A549 (cell line): ENCODE measurements around the gene RASA4B.
"Not testable (repeated sequence)": the region's sequence is repeated elsewhere in the genome, so short reads cannot be mapped to it uniquely, and the experiment has no call there.

Experiments used
- BHLHE40 ChIP-seq: IDR thresholded peaks from 2 replicates; pipeline ENCODE4 v1.6.1; 2012; ENCODE audit warnings: low read depth, low read length, inconsistent platforms
- EP300 ChIP-seq, 2 experiments: fragments of >200 bp; sonication (Bioruptor Twin); formaldehyde crosslinking; IDR thresholded peaks; 2 replicates in 1 of 2; 3 replicates in 1 of 2; pipeline ENCODE4 v1.6.1; 2016 to 2017
- MYC ChIP-seq: IDR thresholded peaks from 2 replicates; pipeline ENCODE4 v1.6.1; 2012; ENCODE audit warnings: mild to moderate bottlenecking, inconsistent platforms, low read length, improper control_type of control experiment, borderline replicate concordance
- POLR2A ChIP-seq: IDR thresholded peaks from 2 replicates; pipeline ENCODE4 v1.6.1; 2012; ENCODE audit warnings: mild to moderate bottlenecking, low read length
- POLR2AphosphoS2 ChIP-seq: conservative IDR thresholded peaks from 2 replicates; pipeline ENCODE4 v1.6.1; 2012; ENCODE audit warnings: low read length, improper control_type of control experiment, inconsistent platforms
- RAD21 ChIP-seq, 2 experiments: fragments of >200 bp in 1 of 2; sonication (Bioruptor Twin) in 1 of 2; formaldehyde crosslinking in 1 of 2; IDR thresholded peaks in 1 of 2; conservative IDR thresholded peaks in 1 of 2; 2 replicates in 1 of 2; 3 replicates in 1 of 2; pipeline ENCODE4 v1.6.1; 2012 to 2018; ENCODE audit warnings: inconsistent platforms in 1 of 2
- RFX5 ChIP-seq: fragments of 450-650 bp; IDR thresholded peaks from 2 replicates; pipeline ENCODE4 v1.7.1; 2014; ENCODE audit warnings: antibody characterized with exemption, mild to moderate bottlenecking, moderate library complexity
- TF ChIP-seq, protein P1 (sequence below): fragments of >200 bp; sonication (Bioruptor Twin); formaldehyde crosslinking; IDR thresholded peaks from 3 replicates; pipeline ENCODE4 v1.5.1; 2016
- TF ChIP-seq, protein P2 (sequence below): fragments of 150-350 bp; IDR thresholded peaks from 2 replicates; pipeline ENCODE4 v1.6.1; 2014; ENCODE audit warnings: low read depth, mild to moderate bottlenecking, low read length

DNA sequence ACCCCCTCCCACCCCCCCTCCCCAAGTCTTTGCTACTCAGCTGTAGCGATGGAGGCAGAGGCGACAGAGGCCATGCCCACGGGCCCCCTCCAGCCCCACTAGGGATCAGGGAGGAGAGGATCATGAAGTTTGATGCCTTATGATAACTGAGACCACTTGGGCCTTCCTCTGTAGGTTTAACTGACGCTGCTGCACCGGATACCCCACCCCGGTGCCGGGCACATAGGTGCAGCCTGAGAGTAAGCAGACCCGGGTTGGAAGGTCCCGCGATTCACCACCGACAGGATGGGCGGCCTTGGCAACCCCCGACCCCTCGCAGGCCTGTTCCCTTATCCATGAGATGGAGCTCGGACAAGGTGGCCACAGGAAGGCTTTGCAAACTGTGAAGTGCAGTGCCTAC, 23.6 kb downstream of the RASA4B start:
- TF ChIP-seq, protein P1, sequence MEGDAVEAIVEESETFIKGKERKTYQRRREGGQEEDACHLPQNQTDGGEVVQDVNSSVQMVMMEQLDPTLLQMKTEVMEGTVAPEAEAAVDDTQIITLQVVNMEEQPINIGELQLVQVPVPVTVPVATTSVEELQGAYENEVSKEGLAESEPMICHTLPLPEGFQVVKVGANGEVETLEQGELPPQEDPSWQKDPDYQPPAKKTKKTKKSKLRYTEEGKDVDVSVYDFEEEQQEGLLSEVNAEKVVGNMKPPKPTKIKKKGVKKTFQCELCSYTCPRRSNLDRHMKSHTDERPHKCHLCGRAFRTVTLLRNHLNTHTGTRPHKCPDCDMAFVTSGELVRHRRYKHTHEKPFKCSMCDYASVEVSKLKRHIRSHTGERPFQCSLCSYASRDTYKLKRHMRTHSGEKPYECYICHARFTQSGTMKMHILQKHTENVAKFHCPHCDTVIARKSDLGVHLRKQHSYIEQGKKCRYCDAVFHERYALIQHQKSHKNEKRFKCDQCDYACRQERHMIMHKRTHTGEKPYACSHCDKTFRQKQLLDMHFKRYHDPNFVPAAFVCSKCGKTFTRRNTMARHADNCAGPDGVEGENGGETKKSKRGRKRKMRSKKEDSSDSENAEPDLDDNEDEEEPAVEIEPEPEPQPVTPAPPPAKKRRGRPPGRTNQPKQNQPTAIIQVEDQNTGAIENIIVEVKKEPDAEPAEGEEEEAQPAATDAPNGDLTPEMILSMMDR = not testable (repeated sequence)
- TF ChIP-seq RAD21 (conservative IDR thresholded peaks at IDR 0.05 in 1 of 2, IDR thresholded peaks at IDR 0.05 in 1 of 2); POLR2AphosphoS2; POLR2A; EP300 (IDR thresholded peaks at IDR 0.05); MYC; BHLHE40; RFX5: not testable (repeated sequence)
- TF ChIP-seq, protein P2, sequence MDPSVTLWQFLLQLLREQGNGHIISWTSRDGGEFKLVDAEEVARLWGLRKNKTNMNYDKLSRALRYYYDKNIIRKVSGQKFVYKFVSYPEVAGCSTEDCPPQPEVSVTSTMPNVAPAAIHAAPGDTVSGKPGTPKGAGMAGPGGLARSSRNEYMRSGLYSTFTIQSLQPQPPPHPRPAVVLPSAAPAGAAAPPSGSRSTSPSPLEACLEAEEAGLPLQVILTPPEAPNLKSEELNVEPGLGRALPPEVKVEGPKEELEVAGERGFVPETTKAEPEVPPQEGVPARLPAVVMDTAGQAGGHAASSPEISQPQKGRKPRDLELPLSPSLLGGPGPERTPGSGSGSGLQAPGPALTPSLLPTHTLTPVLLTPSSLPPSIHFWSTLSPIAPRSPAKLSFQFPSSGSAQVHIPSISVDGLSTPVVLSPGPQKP = not testable (repeated sequence)
